Sigmoid colon (tissue), 4 donors: Measurements from ENCODE around the gene C1QTNF9B.

Experiments
- CTCF ChIP-seq, 4 experiments: fragments of 450-650 bp in 3 of 4; fragments of 200-600 bp in 1 of 4; IDR thresholded peaks; one replicate each; pipeline ENCODE4 v1.5.1; 2016 to 2019; ENCODE audit warnings: antibody characterized with exemption in 4 of 4, mild to moderate bottlenecking in 3 of 4, moderate library complexity in 2 of 4
- EP300 ChIP-seq, 4 donors: sonication (generic); formaldehyde crosslinking; IDR thresholded peaks; one replicate each; pipeline ENCODE4 v1.6.1; 2017; ENCODE audit warnings: antibody characterized with exemption in 4 of 4
- POLR2A ChIP-seq, 2 donors: fragments of 450-650 bp; IDR thresholded peaks; one replicate each; pipeline ENCODE4 v1.6.1; 2016; ENCODE audit warnings: antibody characterized with exemption in 2 of 2, mild to moderate bottlenecking in 2 of 2, moderate library complexity in 2 of 2
- POLR2AphosphoS5 ChIP-seq, 4 donors: sonication (generic); formaldehyde crosslinking; IDR thresholded peaks; one replicate each; pipeline ENCODE4 v1.6.1; 2017; ENCODE audit warnings: antibody characterized with exemption in 4 of 4

DNA sequence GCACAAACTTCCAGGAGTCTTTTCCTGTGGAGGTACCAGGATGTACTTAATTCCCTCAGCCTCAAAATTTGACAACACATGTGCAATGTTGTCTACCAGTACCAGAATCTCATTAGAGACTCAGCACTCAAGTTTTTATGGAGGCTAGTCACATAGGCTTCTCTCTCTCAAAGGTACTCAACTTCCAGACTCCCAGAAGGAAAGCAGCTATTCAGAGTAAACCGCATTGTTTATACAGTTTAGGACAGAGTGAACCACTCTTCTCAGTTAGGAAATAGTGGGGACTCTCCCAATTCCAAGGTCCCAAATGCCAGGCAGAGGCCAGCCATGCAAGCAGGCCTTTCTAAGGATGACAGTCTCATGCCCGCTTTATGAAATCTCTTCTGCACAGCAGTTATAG is 8.5 kb upstream of the C1QTNF9B start:
- TF ChIP-seq CTCF (IDR thresholded peaks at IDR 0.05) = no peak
- no peak for TF ChIP-seq EP300 (IDR thresholded peaks at IDR 0.05)
- TF ChIP-seq POLR2A (IDR thresholded peaks at IDR 0.05) = no peak
- no peak for TF ChIP-seq POLR2AphosphoS5 (IDR thresholded peaks at IDR 0.05)
